Right ventricle myocardium inferior (tissue), 1 donor: Measurements from ENCODE around the gene ZNF346. TPM values are rescaled to one million over a fixed set of nuclear protein-coding genes. Genes with fewer than 3 reads are reported as not detected.

Experiments used
- ATAC-seq: fragments of 200-7000 bp; cut with Tn5 transposase; one replicate; pipeline ENCODE4 v1.9.1; 2020; ENCODE audit warnings: mild to moderate bottlenecking, moderate library complexity
- DNase-seq: peaks from one replicate; pipeline ENCODE4 v3.0.0; 2021; ENCODE audit errors: missing footprints
- intact Hi-C: fragments of 100-400 bp; cut with DNase I; formaldehyde crosslinking; loops from one replicate; pipeline ENCODE4 v1.11.0; 2022
- total RNA-seq: library from RNA; stranded (reverse); fragmentation: NEBNext Ultra II Directional; extraction: Animal tissue kit (Norgen Biotek cat#: 25700); gene quantifications from one replicate; pipeline ENCODE4 v1.2.1, GENCODE V29; 2021
- donor health status: DM: no; HTN: yes; CAD: no; lungs with severe emphysema.

The ZNF346 gene
- total RNA-seq, 1 donor from 2014 or later: 6.2 TPM

GRCh38 chr5:177103523-177104253, 81.2 kb downstream of the ZNF346 start:
- DNase-seq (peak; percentile 2), ATAC-seq (no peak)
- intact Hi-C loops: no loop called here

GRCh38 chr5:177105691-177106476, 83.4 kb downstream of the ZNF346 start:
- intact Hi-C loops: no loop called here
- peak; percentile 6 for DNase-seq
- no peak for ATAC-seq

GRCh38 chr5:177107159-177107558, 84.7 kb downstream of the ZNF346 start:
- no peak for DNase-seq
- intact Hi-C loops: no loop called here

GRCh38 chr5:177109810-177110209, 87.3 kb downstream of the ZNF346 start:
- DNase-seq (no peak), ATAC-seq (peak; percentile 65)
- intact Hi-C loops: loop anchor here (5.0 to 10.0 kb wide), 2 partner anchors 192 to 275 kb away; partner anchors contain the start of genes PRELID1, RAB24 and SLC34A1

More at GRCh38 chr5:177107159-177107558, 84.7 kb downstream of the ZNF346 start:
- ATAC-seq: no peak

- intact Hi-C loops: loop anchor here (1.0 to 10.0 kb wide), 4 partner anchors 40 to 453 kb away; partner anchors contain the start of genes PRELID1, RAB24 and SLC34A1
- DNase-seq (peak; percentile 74), ATAC-seq (peak; percentile 37)
These were observed 89.4 kb downstream of the ZNF346 start for GRCh38 chr5:177111720-177112394.

GRCh38 chr5:177112589-177113220, 90.2 kb downstream of the ZNF346 start:
- ATAC-seq (no peak), DNase-seq (no peak)
- intact Hi-C loops: loop anchor here (2.0 to 10.0 kb wide), 3 partner anchors 190 to 454 kb away; partner anchors contain the start of genes PRELID1, RAB24 and SLC34A1

GRCh38 chr5:177113566-177114424, 91.3 kb downstream of the ZNF346 start:
- intact Hi-C loops: loop anchor here (2.0 to 10.0 kb wide), 3 partner anchors 189 to 455 kb away; partner anchors contain the start of genes PRELID1, RAB24 and SLC34A1
- ATAC-seq (peak; percentile 52), DNase-seq (peak; percentile 86)

GRCh38 chr5:177116631-177117373, 94.3 kb downstream of the ZNF346 start:
- intact Hi-C loops: loop anchor here (10.0 kb wide), 1 partner anchor 268 kb away; the partner anchor contains the start of gene SLC34A1
- peak; percentile 94 for DNase-seq
- peak; percentile 97 for ATAC-seq

- DNase-seq (no peak), ATAC-seq (no peak)
- intact Hi-C loops: loop anchor here (10.0 kb wide), 1 partner anchor 267 kb away; the partner anchor contains the start of gene SLC34A1
These were observed 95.0 kb downstream of the ZNF346 start for GRCh38 chr5:177117441-177118045.

- ATAC-seq (no peak), DNase-seq (no peak)
- intact Hi-C loops: no loop called here
These were observed 100.1 kb downstream of the ZNF346 start for GRCh38 chr5:177122566-177122965.

GRCh38 chr5:177123789-177124485, 101.4 kb downstream of the ZNF346 start:
- DNase-seq (no peak), ATAC-seq (no peak)
- intact Hi-C loops: no loop called here

GRCh38 chr5:177124486-177124991, 102.0 kb downstream of the ZNF346 start:
- ATAC-seq (no peak), DNase-seq (no peak)
- intact Hi-C loops: no loop called here

GRCh38 chr5:177126771-177127170, 104.3 kb downstream of the ZNF346 start:
- DNase-seq: no peak

GRCh38 chr5:177128551-177128981, 106.1 kb downstream of the ZNF346 start:
- ATAC-seq: no peak
- intact Hi-C loops: no loop called here
- no peak for DNase-seq

More at GRCh38 chr5:177126771-177127170, 104.3 kb downstream of the ZNF346 start:
- intact Hi-C loops: no loop called here
- no peak for ATAC-seq

- ATAC-seq (no peak), DNase-seq (no peak)
- intact Hi-C loops: no loop called here
These were observed 107.9 kb downstream of the ZNF346 start for GRCh38 chr5:177130211-177131018.
